Panc1 (cell line): Measurements from ENCODE around the gene KCP.

Source experiments
- POLR2AphosphoS5 ChIP-seq: IDR thresholded peaks from 2 replicates; pipeline ENCODE4 v1.6.1; 2012; ENCODE audit warnings: mild to moderate bottlenecking, low read depth, low read length, moderate library complexity
- SIN3A ChIP-seq: IDR thresholded peaks from 2 replicates; pipeline ENCODE4 v1.6.1; 2012; ENCODE audit warnings: low read depth, mild to moderate bottlenecking, low read length, moderate library complexity, borderline replicate concordance; ENCODE audit not compliant: insufficient read depth
- TF ChIP-seq, protein P1 (sequence below): fragments of 450-650 bp; IDR thresholded peaks from 2 replicates; pipeline ENCODE4 v1.5.1; 2017; ENCODE audit warnings: mild to moderate bottlenecking

DNA sequence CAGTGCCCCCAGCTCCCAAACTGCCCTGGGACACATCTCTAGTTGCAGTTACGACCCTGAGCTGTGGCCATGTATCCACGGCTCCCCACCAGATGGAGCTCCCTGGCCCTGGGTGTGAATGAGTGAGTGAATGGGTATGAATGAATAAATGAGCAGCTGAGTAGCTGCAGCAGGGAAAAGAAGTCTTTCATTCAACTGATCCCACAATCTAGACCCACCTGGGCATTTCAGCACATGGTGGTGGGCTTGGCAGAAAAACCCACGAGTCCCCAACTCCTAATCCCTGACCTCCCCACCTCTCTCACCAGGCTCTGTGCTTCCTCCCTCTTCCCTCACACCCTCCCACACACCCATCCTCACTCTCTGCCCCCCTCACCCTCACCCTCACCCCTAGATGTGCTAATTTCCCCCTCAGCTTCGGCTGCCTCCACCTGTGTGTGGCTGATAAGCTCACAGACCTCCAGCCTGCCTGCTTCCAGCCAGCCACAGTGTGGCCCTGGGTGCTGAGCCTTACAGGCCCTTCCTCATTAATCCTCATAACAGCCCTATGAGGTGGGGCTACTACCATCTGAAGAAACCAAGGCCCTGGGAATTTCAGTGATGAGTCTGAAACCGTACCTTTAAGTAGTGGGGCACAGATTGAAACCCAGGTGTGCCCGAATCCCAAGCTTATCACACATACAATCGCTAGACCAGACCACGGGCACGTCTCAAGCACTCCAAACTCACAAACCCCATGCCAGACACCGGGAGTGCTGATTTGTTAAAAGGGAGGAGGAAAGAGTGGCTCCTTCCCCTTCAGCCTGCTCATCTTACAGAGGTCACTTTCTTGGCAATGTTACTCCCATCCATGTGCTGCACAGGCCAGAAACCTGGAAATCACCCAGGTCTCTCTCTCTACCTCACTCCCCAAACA is 50.1 kb downstream of the KCP start:
- TF ChIP-seq, protein P1, sequence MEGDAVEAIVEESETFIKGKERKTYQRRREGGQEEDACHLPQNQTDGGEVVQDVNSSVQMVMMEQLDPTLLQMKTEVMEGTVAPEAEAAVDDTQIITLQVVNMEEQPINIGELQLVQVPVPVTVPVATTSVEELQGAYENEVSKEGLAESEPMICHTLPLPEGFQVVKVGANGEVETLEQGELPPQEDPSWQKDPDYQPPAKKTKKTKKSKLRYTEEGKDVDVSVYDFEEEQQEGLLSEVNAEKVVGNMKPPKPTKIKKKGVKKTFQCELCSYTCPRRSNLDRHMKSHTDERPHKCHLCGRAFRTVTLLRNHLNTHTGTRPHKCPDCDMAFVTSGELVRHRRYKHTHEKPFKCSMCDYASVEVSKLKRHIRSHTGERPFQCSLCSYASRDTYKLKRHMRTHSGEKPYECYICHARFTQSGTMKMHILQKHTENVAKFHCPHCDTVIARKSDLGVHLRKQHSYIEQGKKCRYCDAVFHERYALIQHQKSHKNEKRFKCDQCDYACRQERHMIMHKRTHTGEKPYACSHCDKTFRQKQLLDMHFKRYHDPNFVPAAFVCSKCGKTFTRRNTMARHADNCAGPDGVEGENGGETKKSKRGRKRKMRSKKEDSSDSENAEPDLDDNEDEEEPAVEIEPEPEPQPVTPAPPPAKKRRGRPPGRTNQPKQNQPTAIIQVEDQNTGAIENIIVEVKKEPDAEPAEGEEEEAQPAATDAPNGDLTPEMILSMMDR: no peak
- TF ChIP-seq POLR2AphosphoS5 (no peak), SIN3A (no peak)
